K562 (cell line): Measurements from ENCODE around the gene SSX4. TPM values are rescaled to one million over a fixed set of nuclear protein-coding genes. Genes with fewer than 3 reads are reported as not detected.
"Not testable (repeated sequence)": the region's sequence is repeated elsewhere in the genome, so short reads cannot be mapped to it uniquely, and the experiment has no call there.

Experiments used
- ATAC-seq: fragments of 200-7000 bp; cut with Tn5 transposase; 3 replicates; pipeline ENCODE4 v1.9.1; 2020; ENCODE audit warnings: moderate library complexity
- BruUV-seq: library from RNA; stranded (reverse); fragments of 400-500 nt; replicated peaks from 2 replicates; lab custom pipeline; 2021; lab: Mats Ljungman, UMichigan
- CTCF ChIA-PET: fragments of 300-600 bp; formaldehyde crosslinking; extraction: SDS; loops from one replicate; lab custom pipeline; 2021; ENCODE audit warnings: low intra/inter-chr PET ratio; lab: Yijun Ruan, JAX
- POLR2A ChIA-PET: fragments of 300-600, 350-650 bp; sonication (Branson Sonifier 250); formaldehyde crosslinking; extraction: SDS; loops from one replicate; lab custom pipeline; 2021; ENCODE audit warnings: antibody characterized with exemption, inconsistent platforms; lab: Yijun Ruan, JAX
- DNase-seq, 4 experiments: peaks; one replicate each; pipeline versions ENCODE4 v3.0.0 to v3.0.0-alpha.2; 2011 to 2018; ENCODE audit warnings: low spot score in 3 of 4, mixed read lengths in 3 of 4; ENCODE audit errors: extremely low read depth in 1 of 4
- FAIRE-seq: peaks from 2 replicates; lab custom pipeline; 2011; peaks lifted over from hg19 to GRCh38; lab: Jason Lieb, UNC
- H2AFZ ChIP-seq: 2 replicates; pipeline ENCODE4 v1.6.0; 2011; ENCODE audit warnings: low read depth, low read length, control low read depth, inconsistent platforms
- H3K27ac ChIP-seq: fragments of 200-600 bp; 3 replicates; pipeline ENCODE4 v1.8.0; 2011; ENCODE audit warnings: low read depth, mild to moderate bottlenecking, control low read depth, inconsistent platforms, low read length, moderate library complexity, mixed read lengths; ENCODE audit errors: extremely low read depth
- H3K27me3 ChIP-seq, 2 experiments: fragments of 300-600 bp in 1 of 2; 2 replicates in 1 of 2; 3 replicates in 1 of 2; pipeline versions ENCODE4 v1.6.0 to v1.8.0; 2011; ENCODE audit warnings: inconsistent platforms in 2 of 2, low read length in 2 of 2, mild to moderate bottlenecking in 1 of 2, mixed read lengths in 1 of 2, moderate library complexity in 1 of 2; ENCODE audit not compliant: control insufficient read depth in 2 of 2, insufficient read depth in 2 of 2
- H3K36me3 ChIP-seq: fragments of 300-600 bp; 3 replicates; pipeline ENCODE4 v1.8.0; 2011; ENCODE audit warnings: mild to moderate bottlenecking, low read length, inconsistent platforms; ENCODE audit not compliant: control insufficient read depth, insufficient read depth
- H3K4me1 ChIP-seq, 2 experiments: fragments of 200-600 bp in 1 of 2; replicated peaks in 1 of 2; 2 replicates in 1 of 2; 3 replicates in 1 of 2; pipeline versions ENCODE4 v1.5.1 to v1.8.0; 2011; ENCODE audit warnings: inconsistent platforms in 2 of 2, low read length in 2 of 2, mild to moderate bottlenecking in 1 of 2, mixed read lengths in 1 of 2, moderate library complexity in 1 of 2; ENCODE audit not compliant: control insufficient read depth in 2 of 2, insufficient read depth in 2 of 2
- H3K4me2 ChIP-seq: 2 replicates; pipeline ENCODE4 v1.6.1; 2011; ENCODE audit warnings: low read length, control low read depth, inconsistent platforms, mixed read lengths; ENCODE audit not compliant: insufficient read depth
- H3K4me3 ChIP-seq: fragments of 200-600 bp; sonication (generic), shearing (Covaris generic); 2 replicates; pipeline ENCODE4 v1.5.1; 2016; ENCODE audit warnings: control low read depth, inconsistent platforms
- H3K79me2 ChIP-seq: fragments of 200-600 bp; 3 replicates; pipeline ENCODE4 v1.8.0; 2011; ENCODE audit warnings: low read length, inconsistent platforms; ENCODE audit not compliant: control insufficient read depth, insufficient read depth
- H3K9ac ChIP-seq, 2 experiments: 2 replicates each; pipeline versions ENCODE4 v1.6.0 to v1.6.1; 2011; ENCODE audit warnings: low read depth in 2 of 2, low read length in 2 of 2, control low read depth in 1 of 2, inconsistent platforms in 1 of 2, mild to moderate bottlenecking in 1 of 2, mixed read lengths in 1 of 2; ENCODE audit not compliant: insufficient read depth in 1 of 2
- H3K9me1 ChIP-seq: one replicate; pipeline ENCODE4 v1.6.0; 2011; ENCODE audit warnings: inconsistent platforms, mild to moderate bottlenecking, low read length, moderate library complexity; ENCODE audit not compliant: control insufficient read depth, insufficient read depth
- H3K9me3 ChIP-seq: replicated peaks from 2 replicates; pipeline ENCODE4 v1.5.1; 2011; ENCODE audit warnings: low read depth, low read length, inconsistent platforms; ENCODE audit not compliant: control insufficient read depth, insufficient read depth
- H4K20me1 ChIP-seq: replicated peaks from 2 replicates; pipeline ENCODE4 v1.6.1; 2011; ENCODE audit warnings: low read length, inconsistent platforms, mixed read lengths; ENCODE audit not compliant: control insufficient read depth, insufficient read depth
- WGBS: fragments of 100-300 bp; shearing (Covaris generic); methylation state at CpG from one replicate; pipeline ENCODE4 v1.1.6; 2016; ENCODE audit warnings: low coverage, mixed read lengths; ENCODE audit not compliant: insufficient coverage; ENCODE audit errors: missing lambda C conversion rate; 5-methylcytosine and 5-hydroxymethylcytosine counted together
- in situ Hi-C: fragments of 300-500 bp; cut with MboI; formaldehyde crosslinking; loops from 4 replicates; pipeline ENCODE4 v1.15.0; 2018; ENCODE audit warnings: inconsistent platforms, mixed read lengths
- intact Hi-C: fragments of 100-400 bp; cut with micrococcal nuclease; formaldehyde crosslinking; loops from 2 replicates; pipeline ENCODE4 v1.14.2; 2022
- polyA plus RNA-seq, 8 experiments: library from polyadenylated mRNA; depleted of rRNA in 4 of 8; stranded (reverse) in 5 of 8; unstranded in 3 of 8; fragments of >200 nt; fragmentation: Nextera tagmentation in 2 of 8; fragmentation: Illumina TruSeq in 1 of 8; extraction: Ambion mirVana in 2 of 8; extraction: Trizol in 1 of 8; gene quantifications; 2 replicates each; pipeline versions ENCODE4 v1.2.1 to v1.2.3, GENCODE V29; 2011 to 2014; ENCODE audit warnings: inconsistent platforms in 1 of 8, missing spikeins in 1 of 8
- total RNA-seq, 7 experiments: library from RNA; depleted of rRNA in 6 of 7; stranded (reverse); fragments of >200 nt in 6 of 7; fragmentation: Illumina TruSeq in 2 of 7; extraction: Trizol in 2 of 7; gene quantifications; 2 replicates each; pipeline versions ENCODE4 v1.2.1 to v1.2.3, GENCODE V29; 2011 to 2021; ENCODE audit warnings: low replicate concordance in 1 of 7

Gene SSX4
- total and polyA plus RNA-seq, 9 of the 15 experiments (the other 6 are each of a cell fraction or from before 2014, with no cell fraction given) = 0.29 to 7.5 (median 3.4) TPM

- peak; percentile 49; the same call in 1 of the 3 replicates for ATAC-seq
- WGBS = no CpG with 5 or more reads among the region's 12 CpGs
Observed at GRCh38 chrX:48367717-48368408, 15.5 kb upstream of the SSX4 start.

GRCh38 chrX:48370408-48370807 is 12.9 kb upstream of the SSX4 start:
- H3K27ac ChIP-seq, H2AFZ ChIP-seq, H3K79me2 ChIP-seq, H3K4me3 ChIP-seq, BruUV-seq, in situ Hi-C loops, FAIRE-seq, ATAC-seq, intact Hi-C loops, H3K27me3 ChIP-seq, H3K9ac ChIP-seq, H3K9me3 ChIP-seq, POLR2A ChIA-PET, H3K36me3 ChIP-seq, CTCF ChIA-PET, DNase-seq, H3K4me1 ChIP-seq, H3K9me1 ChIP-seq, H3K4me2 ChIP-seq, H4K20me1 ChIP-seq: not testable (repeated sequence)
- no CpG with 5 or more reads among the region's 8 CpGs for WGBS

More at GRCh38 chrX:48367717-48368408, 15.5 kb upstream of the SSX4 start:
- H3K9me3 ChIP-seq, BruUV-seq, H3K36me3 ChIP-seq, H4K20me1 ChIP-seq, H3K4me2 ChIP-seq, intact Hi-C loops, DNase-seq, H3K27me3 ChIP-seq, H3K9me1 ChIP-seq, H3K79me2 ChIP-seq, CTCF ChIA-PET, H3K9ac ChIP-seq, H3K4me1 ChIP-seq, H3K27ac ChIP-seq, FAIRE-seq, H3K4me3 ChIP-seq, POLR2A ChIA-PET, in situ Hi-C loops, H2AFZ ChIP-seq: not testable (repeated sequence)
